ENCODE measurements around the gene ZNF648.
"Not testable (repeated sequence)": the region's sequence is repeated elsewhere in the genome, so short reads cannot be mapped to it uniquely, and the experiment has no call there.

Gene ZNF648

GRCh38 chr1:182029002-182029378 is 32.5 kb downstream of the ZNF648 start:
- DNase-seq (ENCODE audit: low spot score) = no peak

GRCh38 chr1:182015360-182015759 is 46.2 kb downstream of the ZNF648 start:
- DNase-seq (ENCODE audit: low spot score) = no peak

GRCh38 chr1:182010800-182011370 is 50.6 kb downstream of the ZNF648 start:
- DNase-seq (ENCODE audit: low spot score) = not testable (repeated sequence)

GRCh38 chr1:182005398-182005797 is 56.1 kb downstream of the ZNF648 start:
- DNase-seq (ENCODE audit: low spot score) = not testable (repeated sequence)

- DNase-seq (ENCODE audit: low spot score) = no peak
Observed at GRCh38 chr1:182004601-182005000, 56.9 kb downstream of the ZNF648 start.
